GM13977 (cell line): ENCODE measurements around the gene GFI1.

Experiments used
- DNase-seq: peaks from one replicate; pipeline ENCODE4 v3.0.0; 2012; ENCODE audit warnings: low spot score
- in situ Hi-C: fragments of 300-500 bp; cut with MboI; formaldehyde crosslinking; loops from one replicate; pipeline ENCODE4 v1.12.0; 2022; ENCODE audit warnings: low sequenced_read_pairs, low pct_unique_long_range_greater_than_20kb, mixed read lengths, inconsistent platforms; ENCODE audit not compliant: unreplicated experiment
- TF ChIP-seq, protein P1 (sequence below): IDR thresholded peaks from 2 replicates; pipeline ENCODE4 v1.5.1; 2012; ENCODE audit warnings: mild to moderate bottlenecking, control low read depth; ENCODE audit not compliant: insufficient read depth; ENCODE audit errors: extremely low read depth, missing control alignments

The GFI1 gene

DNA sequence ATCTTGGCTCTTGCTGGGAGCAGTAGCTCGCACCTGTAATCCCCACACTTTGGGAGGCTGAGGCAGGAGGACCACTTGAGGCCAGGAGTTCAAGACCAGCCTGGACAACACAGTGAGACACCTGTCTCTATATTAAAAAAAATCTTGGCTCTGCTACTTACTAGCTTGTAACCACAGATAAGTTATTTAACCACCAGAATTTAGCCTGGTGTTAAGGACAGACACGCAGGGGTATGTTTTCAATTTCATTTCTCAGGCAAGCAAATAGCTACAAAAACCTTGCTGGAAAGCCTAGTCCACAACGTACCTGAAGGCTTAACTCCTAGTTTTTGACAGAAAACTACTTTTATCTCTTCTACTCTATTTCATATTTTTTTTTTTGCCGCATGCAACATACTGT is 24.8 kb upstream of the GFI1 start:
- TF ChIP-seq, protein P1, sequence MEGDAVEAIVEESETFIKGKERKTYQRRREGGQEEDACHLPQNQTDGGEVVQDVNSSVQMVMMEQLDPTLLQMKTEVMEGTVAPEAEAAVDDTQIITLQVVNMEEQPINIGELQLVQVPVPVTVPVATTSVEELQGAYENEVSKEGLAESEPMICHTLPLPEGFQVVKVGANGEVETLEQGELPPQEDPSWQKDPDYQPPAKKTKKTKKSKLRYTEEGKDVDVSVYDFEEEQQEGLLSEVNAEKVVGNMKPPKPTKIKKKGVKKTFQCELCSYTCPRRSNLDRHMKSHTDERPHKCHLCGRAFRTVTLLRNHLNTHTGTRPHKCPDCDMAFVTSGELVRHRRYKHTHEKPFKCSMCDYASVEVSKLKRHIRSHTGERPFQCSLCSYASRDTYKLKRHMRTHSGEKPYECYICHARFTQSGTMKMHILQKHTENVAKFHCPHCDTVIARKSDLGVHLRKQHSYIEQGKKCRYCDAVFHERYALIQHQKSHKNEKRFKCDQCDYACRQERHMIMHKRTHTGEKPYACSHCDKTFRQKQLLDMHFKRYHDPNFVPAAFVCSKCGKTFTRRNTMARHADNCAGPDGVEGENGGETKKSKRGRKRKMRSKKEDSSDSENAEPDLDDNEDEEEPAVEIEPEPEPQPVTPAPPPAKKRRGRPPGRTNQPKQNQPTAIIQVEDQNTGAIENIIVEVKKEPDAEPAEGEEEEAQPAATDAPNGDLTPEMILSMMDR = no peak
- in situ Hi-C loops = no loop called here

DNA sequence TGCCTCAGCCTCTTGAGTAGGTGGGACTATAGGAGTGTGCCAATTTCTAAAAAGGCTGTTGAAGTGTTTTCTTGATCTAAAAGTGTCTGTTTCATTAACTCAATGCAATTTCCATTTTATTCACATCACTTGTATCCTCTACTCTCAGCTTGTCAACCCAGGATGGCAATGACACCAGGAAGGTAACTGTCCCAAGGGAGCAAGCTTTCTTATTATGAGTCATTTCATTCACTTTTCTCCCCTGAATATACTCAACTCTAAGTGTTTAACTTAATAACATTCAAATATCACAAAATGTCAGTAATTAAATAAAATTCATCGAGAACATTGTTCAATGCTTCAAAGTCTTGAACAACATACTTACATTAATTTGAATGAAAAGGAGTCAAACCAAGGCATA is 22.9 kb upstream of the GFI1 start:
- in situ Hi-C loops = no loop called here
- TF ChIP-seq, protein P1 = no peak
- no peak for DNase-seq

More for the DNA sequence above, 24.8 kb upstream of the GFI1 start:
- DNase-seq = no peak

DNA sequence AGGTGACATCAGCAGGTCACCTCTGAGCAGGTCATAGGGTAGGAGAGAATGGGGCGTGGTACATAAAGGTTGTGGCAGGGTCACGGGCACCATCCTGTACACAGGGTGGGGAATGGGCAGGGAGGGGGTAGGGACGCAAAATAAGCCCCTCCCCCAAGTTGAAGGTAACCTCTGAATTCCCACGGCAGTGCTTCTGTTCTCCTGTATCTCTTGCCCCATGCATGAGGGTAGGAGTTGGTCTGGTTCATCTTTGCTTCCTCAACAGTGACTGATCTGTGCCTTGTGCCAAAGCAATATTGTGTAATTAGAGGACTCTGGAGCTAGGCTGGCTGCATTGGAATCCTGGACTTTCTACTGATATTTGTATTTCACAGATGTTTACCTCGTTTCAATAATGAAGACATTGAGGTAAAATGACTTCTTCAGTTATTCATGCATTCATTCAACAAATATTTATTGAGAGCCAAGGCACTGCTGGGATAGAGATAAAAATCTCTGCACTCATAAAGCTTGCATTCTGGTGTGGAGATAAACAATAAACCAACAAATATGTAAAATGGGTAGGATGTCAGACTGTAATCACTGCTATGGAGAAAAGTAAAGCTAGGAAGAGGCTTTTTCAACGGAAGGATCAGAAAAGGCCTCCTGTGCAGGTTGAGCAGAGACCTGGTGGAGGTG is 18.4 kb upstream of the GFI1 start:
- no peak for DNase-seq
- TF ChIP-seq, protein P1 = no peak
- in situ Hi-C loops = no loop called here

DNA sequence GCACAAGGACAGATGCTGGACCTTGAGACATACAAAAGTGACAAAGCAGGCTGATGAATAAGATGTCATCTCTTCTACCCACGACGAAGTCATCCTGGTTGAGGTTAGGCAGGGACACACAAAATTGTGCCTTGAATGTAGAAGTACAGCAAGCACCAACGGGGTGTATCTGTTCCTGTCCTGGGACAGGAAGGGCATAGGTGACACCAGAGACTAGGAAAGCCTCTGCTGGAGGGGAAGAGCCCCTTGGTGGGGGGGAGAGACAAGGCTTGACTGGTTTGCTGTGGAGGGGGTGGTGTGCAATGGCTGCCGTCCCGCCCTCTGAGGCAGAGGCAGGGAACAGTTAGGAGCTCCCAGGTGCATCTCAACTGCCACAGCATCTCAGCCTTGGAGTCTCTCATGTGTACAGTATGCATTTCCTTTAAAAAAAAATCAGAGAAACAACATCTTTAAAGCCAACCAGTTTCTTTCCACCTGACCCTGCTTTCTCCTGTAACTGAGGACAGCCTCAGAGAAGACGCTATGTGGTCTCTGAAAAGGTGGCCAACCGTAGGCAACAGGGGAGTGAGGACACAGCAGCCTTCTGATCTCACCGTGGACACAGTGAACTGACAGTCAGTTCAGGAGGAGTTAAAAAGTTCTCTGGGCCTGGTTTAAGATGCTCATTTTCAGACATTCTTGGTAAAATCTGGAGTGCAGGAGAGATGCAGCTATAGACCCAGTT is 17.7 kb upstream of the GFI1 start:
- TF ChIP-seq, protein P1 = no peak
- in situ Hi-C loops = no loop called here

DNA sequence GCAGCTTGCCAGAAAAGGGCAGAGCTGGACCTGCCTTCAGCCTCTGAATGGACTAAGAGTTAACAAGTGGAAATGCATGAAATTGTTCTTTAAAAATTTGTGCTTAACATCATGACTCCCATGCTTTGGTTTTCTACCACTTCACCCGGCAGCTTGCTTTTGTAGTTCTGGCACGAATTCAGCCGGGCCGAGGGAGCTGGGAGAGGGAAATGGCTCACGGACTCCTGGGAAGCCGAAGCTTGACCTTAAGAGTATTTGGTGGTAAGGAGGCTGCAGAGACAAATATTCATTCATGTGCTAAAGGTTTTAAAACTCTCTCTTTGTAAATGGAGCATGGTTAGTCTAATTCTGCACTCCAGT is 17.2 kb upstream of the GFI1 start:
- no peak for DNase-seq
- TF ChIP-seq, protein P1 = no peak
- in situ Hi-C loops = no loop called here

More for the DNA sequence above, 17.7 kb upstream of the GFI1 start:
- no peak for DNase-seq

DNA sequence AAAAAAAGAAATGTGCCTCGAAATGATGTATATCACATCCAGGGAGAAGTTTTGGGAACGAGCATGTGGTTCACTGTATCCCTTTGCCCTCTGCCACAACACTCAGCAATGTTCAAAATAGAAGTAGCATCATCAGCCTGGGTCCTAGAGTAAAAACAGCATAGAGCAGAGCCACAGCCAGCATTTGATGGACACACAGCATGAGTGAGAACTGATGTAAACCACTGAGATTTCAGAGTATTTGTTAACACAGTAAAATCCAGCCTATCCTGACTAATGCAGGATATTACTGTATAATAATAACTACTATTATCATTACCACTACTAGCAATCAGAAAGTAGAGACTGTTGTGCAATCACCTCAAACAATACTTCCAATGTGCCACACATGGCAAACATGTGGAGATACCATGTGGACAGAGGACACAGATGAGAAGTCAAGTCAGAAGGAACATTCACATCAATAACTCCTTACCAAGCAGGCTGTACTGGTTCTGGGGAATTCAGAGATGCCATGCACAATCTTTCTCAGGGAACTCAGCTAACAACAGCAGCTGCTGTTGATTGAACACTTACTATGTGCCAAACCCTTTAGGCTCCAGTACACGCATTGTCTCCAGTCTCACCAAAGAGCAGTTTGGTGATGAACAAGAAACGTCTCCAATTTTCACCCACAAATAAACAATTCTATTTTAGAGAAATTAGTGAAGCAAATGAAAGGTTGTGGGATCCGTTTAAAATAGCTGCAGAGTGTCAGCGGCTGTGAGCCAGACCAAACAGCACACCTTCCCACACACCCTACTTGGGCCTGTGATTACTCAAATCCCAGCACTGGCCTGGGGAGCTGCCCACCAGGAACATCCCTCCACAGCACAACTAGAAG is 16.6 kb upstream of the GFI1 start:
- in situ Hi-C loops = no loop called here
- TF ChIP-seq, protein P1 = no peak
- DNase-seq = no peak
